ENCODE measurements around the gene AOX1.

DNA sequence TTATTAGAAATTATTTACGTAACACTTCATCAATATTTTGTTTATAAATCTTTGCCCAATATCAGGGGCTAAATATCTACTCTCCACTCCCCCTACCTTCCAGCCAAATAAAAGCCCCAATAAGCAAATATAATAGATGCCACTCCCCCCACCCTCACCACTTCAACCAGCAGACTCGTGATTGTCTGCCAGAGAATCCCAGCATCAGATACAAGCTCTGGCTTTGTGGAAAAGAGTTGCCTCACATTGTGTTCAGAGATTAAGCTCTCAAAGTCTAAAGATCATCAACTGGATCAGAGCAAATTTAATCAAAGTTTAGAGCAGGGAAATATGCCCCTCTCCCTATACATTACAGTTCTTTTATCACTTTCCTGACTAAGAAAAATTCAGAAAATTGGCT is 39.5 kb downstream of the AOX1 start:
- TF ChIP-seq, protein P1, sequence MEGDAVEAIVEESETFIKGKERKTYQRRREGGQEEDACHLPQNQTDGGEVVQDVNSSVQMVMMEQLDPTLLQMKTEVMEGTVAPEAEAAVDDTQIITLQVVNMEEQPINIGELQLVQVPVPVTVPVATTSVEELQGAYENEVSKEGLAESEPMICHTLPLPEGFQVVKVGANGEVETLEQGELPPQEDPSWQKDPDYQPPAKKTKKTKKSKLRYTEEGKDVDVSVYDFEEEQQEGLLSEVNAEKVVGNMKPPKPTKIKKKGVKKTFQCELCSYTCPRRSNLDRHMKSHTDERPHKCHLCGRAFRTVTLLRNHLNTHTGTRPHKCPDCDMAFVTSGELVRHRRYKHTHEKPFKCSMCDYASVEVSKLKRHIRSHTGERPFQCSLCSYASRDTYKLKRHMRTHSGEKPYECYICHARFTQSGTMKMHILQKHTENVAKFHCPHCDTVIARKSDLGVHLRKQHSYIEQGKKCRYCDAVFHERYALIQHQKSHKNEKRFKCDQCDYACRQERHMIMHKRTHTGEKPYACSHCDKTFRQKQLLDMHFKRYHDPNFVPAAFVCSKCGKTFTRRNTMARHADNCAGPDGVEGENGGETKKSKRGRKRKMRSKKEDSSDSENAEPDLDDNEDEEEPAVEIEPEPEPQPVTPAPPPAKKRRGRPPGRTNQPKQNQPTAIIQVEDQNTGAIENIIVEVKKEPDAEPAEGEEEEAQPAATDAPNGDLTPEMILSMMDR (IDR thresholded peaks at IDR 0.05 in 4 of 5, conservative IDR thresholded peaks at IDR 0.05 in 1 of 5) = no peak
- TF ChIP-seq POLR2A (IDR thresholded peaks at IDR 0.05) = no peak

Measured in gastrocnemius medialis (tissue), 4 donors.